Measurements from ENCODE around the gene DNAJC5.
"Not testable (repeated sequence)": the region's sequence is repeated elsewhere in the genome, so short reads cannot be mapped to it uniquely, and the experiment has no call there.

DNAJC5 gene

DNA sequence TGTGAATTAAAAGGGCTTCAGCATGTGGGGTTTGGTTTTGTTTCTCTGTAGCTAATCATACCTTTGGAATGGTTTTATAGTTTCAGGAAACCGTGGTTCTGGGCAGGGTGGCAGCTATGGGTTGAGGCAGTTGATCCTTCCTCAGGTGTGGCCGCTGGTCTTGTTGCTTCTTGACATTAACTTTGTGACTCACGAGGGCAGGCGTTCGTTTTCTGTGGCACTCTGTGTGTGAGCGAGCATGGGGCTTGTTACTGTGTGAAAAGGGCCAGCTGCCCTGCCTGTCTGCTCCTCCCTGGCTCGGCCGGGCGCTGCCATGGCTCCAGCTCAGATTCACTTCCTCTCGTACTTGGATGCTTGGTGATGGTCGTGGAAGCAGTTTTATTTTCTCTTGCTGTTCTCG lies 16.2 kb downstream of the DNAJC5 start:
- DNase-seq (ENCODE audit: low read depth) = no peak

DNA sequence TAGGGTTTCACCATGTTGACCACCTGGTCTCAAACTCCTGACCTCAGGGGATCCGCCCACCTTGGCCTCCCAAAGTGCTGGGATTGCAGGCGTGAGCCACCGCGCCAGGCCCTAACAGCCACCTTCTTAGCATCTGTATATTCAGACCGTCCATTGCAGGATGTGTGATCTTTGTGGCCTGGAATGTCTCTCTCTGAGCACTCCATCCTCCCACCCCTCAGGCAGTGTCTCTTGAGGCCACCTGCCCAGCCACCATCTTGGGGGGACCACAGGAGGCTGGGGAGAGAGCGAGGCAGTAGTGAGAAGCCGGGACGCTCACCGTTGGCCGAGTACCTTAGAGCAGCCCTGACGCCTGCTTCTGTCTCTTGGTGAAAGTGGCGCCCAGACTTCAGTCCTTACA lies 18.8 kb downstream of the DNAJC5 start:
- DNase-seq (ENCODE audit: low read depth) = no peak

DNA sequence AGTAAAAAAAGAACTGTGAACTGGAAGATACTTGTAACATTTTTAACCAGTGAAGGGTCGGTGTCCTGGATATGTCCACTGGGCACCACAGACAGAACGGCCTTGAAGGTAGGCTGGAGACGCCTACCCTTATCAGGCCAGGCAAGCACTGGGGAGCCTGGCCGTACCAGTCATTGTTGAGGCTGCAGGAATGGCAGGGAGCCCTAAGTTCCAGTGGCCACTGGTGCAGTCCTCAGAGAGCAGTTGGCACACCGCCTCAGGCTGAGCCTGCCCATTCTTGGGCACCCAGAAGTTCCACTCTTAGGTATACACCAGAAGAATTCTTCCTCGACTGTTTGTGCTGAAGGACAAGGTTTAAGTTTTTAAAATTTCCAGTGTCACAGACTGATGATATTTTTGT lies 20.5 kb downstream of the DNAJC5 start:
- DNase-seq (ENCODE audit: low read depth) = no peak

- not testable (repeated sequence) for DNase-seq (ENCODE audit: low read depth)
Observed at GRCh38 chr20:63916371-63916939, 21.5 kb downstream of the DNAJC5 start.

- no peak for DNase-seq (ENCODE audit: low read depth)
Observed at GRCh38 chr20:63917811-63918210, 22.9 kb downstream of the DNAJC5 start.

GRCh38 chr20:63919130-63919529 lies 24.2 kb downstream of the DNAJC5 start:
- no peak for DNase-seq (ENCODE audit: low read depth)

DNA sequence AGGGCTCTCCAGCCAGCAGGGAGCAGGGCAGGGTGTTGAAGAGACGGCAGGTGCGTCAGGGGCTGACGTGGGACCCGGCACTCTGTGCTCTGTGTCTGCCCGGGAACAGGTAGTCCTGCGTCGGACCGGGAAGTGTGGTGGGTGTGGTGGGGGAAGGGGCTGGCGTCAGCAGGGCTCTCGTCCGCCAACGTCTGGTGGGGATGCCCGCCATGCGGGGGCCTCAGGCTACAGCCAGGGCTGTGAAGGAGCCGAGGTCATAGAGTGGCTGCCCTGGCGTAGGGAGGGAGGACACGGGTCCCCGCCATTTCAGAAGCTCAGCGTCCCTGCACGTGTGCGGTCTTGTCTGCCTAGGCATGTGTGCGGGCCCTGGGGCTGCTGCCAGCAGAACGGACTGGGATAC lies 25.3 kb downstream of the DNAJC5 start:
- DNase-seq (ENCODE audit: low read depth) = no peak

- DNase-seq (ENCODE audit: low read depth) = no peak
Observed at GRCh38 chr20:63923651-63924050, 28.7 kb downstream of the DNAJC5 start.

GRCh38 chr20:63924241-63924640 lies 29.3 kb downstream of the DNAJC5 start:
- no peak for DNase-seq (ENCODE audit: low read depth)

- no peak for DNase-seq (ENCODE audit: low read depth)
Observed at GRCh38 chr20:63926298-63926697, 31.4 kb downstream of the DNAJC5 start.

DNA sequence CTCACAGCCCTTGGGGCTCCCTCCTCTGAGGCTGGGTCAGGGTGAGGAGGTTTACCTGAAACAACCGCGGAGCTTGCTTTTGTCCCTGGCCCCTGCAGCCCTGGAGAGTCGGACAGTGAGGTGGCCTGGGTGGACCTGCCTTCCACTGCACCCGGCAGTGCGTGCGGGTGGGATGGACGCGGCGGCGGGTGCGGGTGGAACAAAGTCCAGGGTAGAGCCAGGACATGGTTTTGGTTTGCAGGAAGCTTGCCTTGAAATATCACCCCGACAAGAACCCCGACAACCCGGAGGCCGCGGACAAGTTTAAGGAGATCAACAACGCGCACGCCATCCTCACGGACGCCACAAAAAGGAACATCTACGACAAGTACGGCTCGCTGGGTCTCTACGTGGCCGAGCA lies 34.1 kb downstream of the DNAJC5 start:
- DNase-seq (ENCODE audit: low read depth) = no peak

- DNase-seq (ENCODE audit: low read depth) = not testable (repeated sequence)
Observed at GRCh38 chr20:63929473-63929883, 34.6 kb downstream of the DNAJC5 start.

GRCh38 chr20:63930971-63931553 lies 36.1 kb downstream of the DNAJC5 start:
- DNase-seq (ENCODE audit: low read depth) = no peak

- DNase-seq (ENCODE audit: low read depth) = no peak
Observed at GRCh38 chr20:63931735-63932134, 36.8 kb downstream of the DNAJC5 start.

GRCh38 chr20:63932606-63933160 lies 37.8 kb downstream of the DNAJC5 start:
- DNase-seq (ENCODE audit: low read depth) = no peak

GRCh38 chr20:63933646-63934045 lies 38.7 kb downstream of the DNAJC5 start:
- no peak for DNase-seq (ENCODE audit: low read depth)

- DNase-seq (ENCODE audit: low read depth) = no peak
Observed at GRCh38 chr20:63934271-63935068, 39.5 kb downstream of the DNAJC5 start.

DNA sequence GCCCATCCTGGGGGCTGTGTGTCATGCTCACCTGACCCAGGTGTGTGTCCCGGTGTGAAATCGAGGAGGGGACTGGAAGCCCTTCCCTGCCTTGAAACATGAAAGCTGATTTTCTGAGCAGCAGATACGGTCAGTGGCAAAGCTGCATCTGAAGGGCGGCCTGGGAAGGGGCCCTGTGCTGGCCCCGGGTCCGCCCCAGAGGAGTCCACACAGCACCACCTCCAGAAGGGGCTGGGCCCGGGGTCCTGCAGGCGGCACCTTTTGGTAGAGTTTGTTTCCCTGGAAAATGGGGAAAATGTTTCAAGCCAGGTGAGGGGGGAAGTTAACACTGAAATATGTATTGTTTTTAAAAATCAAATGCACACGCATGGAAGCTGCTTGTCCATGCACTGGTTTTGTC lies 40.5 kb downstream of the DNAJC5 start:
- DNase-seq (ENCODE audit: low read depth) = no peak

DNA sequence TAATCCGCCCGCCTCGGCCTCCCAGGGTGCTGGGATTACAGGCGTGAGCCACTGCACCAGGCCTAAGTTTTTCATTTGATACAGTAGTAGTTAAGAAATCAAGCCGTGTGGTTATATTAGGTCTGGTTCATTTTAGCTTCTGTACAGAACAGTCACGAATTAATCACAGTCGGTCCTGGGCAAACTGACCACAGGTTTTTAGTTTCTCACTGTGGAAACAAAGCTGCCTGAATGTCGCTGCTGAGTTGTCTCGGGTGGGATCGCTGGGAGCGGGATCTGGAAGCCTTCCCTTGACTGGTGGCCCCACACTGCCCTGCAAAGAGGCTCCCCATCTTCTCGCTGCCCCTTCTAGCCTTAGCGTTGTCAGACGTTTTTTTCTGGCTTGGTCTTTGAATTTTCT lies 42.7 kb downstream of the DNAJC5 start:
- no peak for DNase-seq (ENCODE audit: low read depth)

DNA sequence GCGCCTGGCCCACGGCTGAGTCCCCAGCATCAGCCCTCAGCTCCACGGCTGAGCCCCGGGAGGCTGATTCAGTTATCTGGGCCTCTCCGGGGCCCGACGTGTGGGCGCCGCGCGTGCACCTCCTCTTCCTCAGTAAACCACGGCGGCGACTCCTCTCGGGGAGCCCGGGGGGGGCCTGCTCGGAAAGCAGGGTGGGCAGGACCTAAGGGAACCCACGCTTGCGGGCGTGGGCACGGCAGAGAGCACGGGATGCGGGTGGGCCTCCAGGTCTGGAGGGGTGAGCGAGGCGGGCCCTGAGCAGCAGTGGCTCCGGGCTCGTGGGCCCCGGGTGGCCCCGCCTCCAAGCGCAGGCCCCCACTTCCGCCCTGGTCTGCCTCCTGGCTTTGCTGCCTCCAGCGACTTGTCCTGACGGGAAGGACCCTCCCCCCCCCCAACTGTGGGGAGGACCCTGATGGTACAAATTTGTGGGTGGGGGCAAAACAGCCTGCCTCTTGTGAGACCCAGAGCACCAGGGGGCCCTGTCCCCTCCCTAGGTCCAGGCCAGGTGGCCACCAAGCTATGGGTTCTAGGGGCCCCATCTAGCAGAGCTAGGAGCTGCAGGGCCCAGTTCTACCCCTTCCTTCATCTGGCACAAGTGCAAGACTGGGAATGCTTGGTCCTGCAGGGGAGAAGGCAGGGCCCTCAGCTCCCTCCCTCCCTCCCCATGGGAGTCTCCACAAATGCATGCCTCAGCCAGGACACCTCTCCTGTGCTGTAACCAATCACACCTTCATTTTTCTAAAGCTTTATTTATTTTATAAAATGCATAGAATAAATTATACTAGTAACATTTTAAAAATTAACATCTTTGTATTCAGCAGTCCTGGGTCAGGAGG lies 44.4 kb downstream of the DNAJC5 start:
- no peak for DNase-seq (ENCODE audit: low read depth)

GRCh38 chr20:63940071-63940471 lies 45.1 kb downstream of the DNAJC5 start:
- DNase-seq (ENCODE audit: low read depth) = no peak

All from EH (cell line).